Thoracic aorta (tissue), 2 donors: ENCODE results near the gene PPP1R13B. TPM values are rescaled to one million over a fixed set of nuclear protein-coding genes. Genes with fewer than 3 reads are reported as not detected.

Experiments
- ATAC-seq: fragments of 150-250 bp; one replicate; pipeline ENCODE4 v1.8.0; 2017; ENCODE audit warnings: low read depth; ENCODE audit not compliant: insufficient number of reproducible peaks, low FRiP score
- DNase-seq: peaks from one replicate; pipeline ENCODE4 v3.0.0-alpha.2; 2020; ENCODE audit warnings: low spot score
- H3K27ac ChIP-seq, 2 donors: fragments of 200-600 bp; sonication (generic); 1 replicate in 1 of 2; 2 replicates in 1 of 2; pipeline ENCODE4 v1.5.1; 2016; ENCODE audit warnings: mild to moderate bottlenecking in 2 of 2, moderate library complexity in 2 of 2
- H3K27me3 ChIP-seq: fragments of 200-600 bp; sonication (generic); replicated peaks from 2 replicates; pipeline ENCODE4 v1.6.0; 2016; ENCODE audit warnings: mild to moderate bottlenecking; ENCODE audit not compliant: insufficient read depth
- H3K36me3 ChIP-seq: fragments of 200-600 bp; sonication (generic); one replicate; pipeline ENCODE4 v1.5.1; 2016
- H3K4me1 ChIP-seq, 2 donors: fragments of 200-600 bp; sonication (generic); 1 replicate in 1 of 2; 2 replicates in 1 of 2; pipeline versions ENCODE4 v1.5.1 to v1.6.0; 2016; ENCODE audit warnings: low read depth in 2 of 2, mild to moderate bottlenecking in 1 of 2; ENCODE audit not compliant: control insufficient read depth in 1 of 2
- H3K4me3 ChIP-seq: fragments of 200-600 bp; sonication (generic); 2 replicates; pipeline ENCODE4 v1.5.1; 2016; ENCODE audit warnings: mild to moderate bottlenecking
- H3K9me3 ChIP-seq: fragments of 200-600 bp; sonication (generic); 2 replicates; pipeline ENCODE4 v1.5.1; 2016
- CTCF ChIP-seq: fragments of 200-600 bp; sonication (generic); IDR thresholded peaks from one replicate; pipeline ENCODE4 v1.5.1; 2019; ENCODE audit warnings: antibody characterized with exemption
- total RNA-seq, 2 donors: library from RNA; depleted of rRNA; stranded (reverse); fragments of >200 nt; gene quantifications; one replicate each; pipeline versions ENCODE4 v1.1.0 to v1.2.3, GENCODE V29; 2016

PPP1R13B gene
- total RNA-seq, 2 donors from 2014 or later, result 10.7 to 15.3 TPM

GRCh38 chr14:103883263-103883523 lies 35.8 kb upstream of the PPP1R13B start:
- Histone ChIP-seq H3K27me3 (no peaks in the 10 kb centered on the region), H3K36me3 (no peaks in the 10 kb centered on the region), H3K27ac (no peak overlapping the region), H3K4me3 (no peak overlapping the region), H3K9me3 (no peaks in the 10 kb centered on the region), H3K4me1 (peaks cover 16 to 26% of the 10 kb centered on the region in 2 donors)
- DNase-seq (no peak), ATAC-seq (no peak)
- TF ChIP-seq CTCF, result no peak

GRCh38 chr14:103882503-103883262 lies 35.3 kb upstream of the PPP1R13B start:
- Histone ChIP-seq H3K27me3 (no peaks in the 10 kb centered on the region), H3K9me3 (no peaks in the 10 kb centered on the region), H3K4me3 (no peak overlapping the region), H3K36me3 (no peaks in the 10 kb centered on the region), H3K27ac (no peak overlapping the region), H3K4me1 (peaks cover 16 to 26% of the 10 kb centered on the region in 2 donors)
- no peak for TF ChIP-seq CTCF
- no peak for DNase-seq
- ATAC-seq, result no peak

GRCh38 chr14:103881268-103882201 lies 34.2 kb upstream of the PPP1R13B start:
- TF ChIP-seq CTCF, result no peak
- H3K36me3 ChIP-seq, result no peaks in the 10 kb centered on the region
- ATAC-seq (no peak), DNase-seq (no peak)
- H3K4me1 ChIP-seq, result peaks cover 16 to 26% of the 10 kb centered on the region in 2 donors
- no peak overlapping the region for H3K4me3 ChIP-seq
- no peak overlapping the region for H3K27ac ChIP-seq
- no peaks in the 10 kb centered on the region for H3K9me3 ChIP-seq
- no peaks in the 10 kb centered on the region for H3K27me3 ChIP-seq

GRCh38 chr14:103880348-103881267 lies 33.2 kb upstream of the PPP1R13B start:
- Histone ChIP-seq H3K4me3 (peak overlapping the region; percentile 62), H3K9me3 (no peaks in the 10 kb centered on the region), H3K27ac (peak overlapping the region; percentile 45 to 64), H3K36me3 (no peaks in the 10 kb centered on the region), H3K4me1 (peaks cover 16 to 26% of the 10 kb centered on the region in 2 donors), H3K27me3 (no peaks in the 10 kb centered on the region)
- ATAC-seq (peak; percentile 50), DNase-seq (peak; percentile 32)
- TF ChIP-seq CTCF, result no peak
